Transverse colon (tissue), 4 donors: ENCODE data around the gene HDAC8.

Source experiments
- CTCF ChIP-seq, 5 experiments: fragments of 200-600 bp in 3 of 5; fragments of 450-650 bp in 2 of 5; sonication (generic) in 3 of 5; IDR thresholded peaks; 1 replicate in 2 of 5; 2 replicates in 3 of 5; pipeline ENCODE4 v1.5.1; 2016 to 2017; ENCODE audit warnings: antibody characterized with exemption in 5 of 5, inconsistent platforms in 3 of 5, mild to moderate bottlenecking in 2 of 5, moderate library complexity in 1 of 5
- EP300 ChIP-seq: sonication (generic); formaldehyde crosslinking; IDR thresholded peaks from one replicate; pipeline ENCODE4 v1.6.1; 2017; ENCODE audit warnings: antibody characterized with exemption, low read depth
- POLR2AphosphoS5 ChIP-seq, 3 donors: sonication (generic); formaldehyde crosslinking; IDR thresholded peaks; one replicate each; pipeline ENCODE4 v1.6.1; 2016; ENCODE audit warnings: antibody characterized with exemption in 3 of 3

DNA sequence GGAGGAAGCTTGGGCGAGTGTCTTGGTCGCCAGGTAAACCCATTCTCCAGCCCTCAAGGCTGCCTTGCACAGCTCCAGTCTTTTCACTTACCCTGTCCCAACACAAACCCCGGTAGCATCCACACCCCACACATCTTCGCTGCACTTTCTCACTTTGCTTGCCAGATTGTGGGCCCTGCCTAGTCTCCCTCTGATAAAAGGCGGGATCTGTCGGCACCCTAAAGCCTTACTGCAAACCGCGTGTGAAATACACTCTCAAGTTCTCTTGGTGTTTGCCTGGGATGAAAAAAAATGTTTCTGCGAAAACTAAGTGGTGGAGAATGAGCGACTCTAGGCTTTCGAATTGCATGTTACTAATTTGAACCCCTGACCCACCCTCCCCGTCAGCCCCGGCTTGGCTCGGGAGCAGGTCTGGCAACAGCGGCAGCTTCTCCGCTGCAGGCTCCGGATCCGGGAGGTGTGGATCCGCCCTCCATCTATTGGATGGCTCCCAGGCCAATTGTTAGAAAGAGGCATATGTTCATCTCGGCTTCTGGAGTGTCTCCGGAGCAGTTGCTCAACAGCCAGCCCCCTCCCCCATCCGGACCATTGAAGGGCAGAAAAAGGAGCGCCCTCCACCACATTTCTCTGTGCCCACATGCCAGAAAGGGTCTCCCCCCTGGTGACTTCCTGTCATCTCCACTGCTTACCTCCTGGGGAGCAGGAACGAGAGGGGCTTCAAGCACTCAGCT is 263.9 kb downstream of the HDAC8 start:
- TF ChIP-seq EP300 (no peak), CTCF (IDR thresholded peaks at IDR 0.05) (no peak), POLR2AphosphoS5 (IDR thresholded peaks at IDR 0.05) (no peak)
